Measurements from ENCODE around the gene CACTIN. TPM values are rescaled to one million over a fixed set of nuclear protein-coding genes. Genes with fewer than 3 reads are reported as not detected.
A peak's percentile ranks its signal among the peaks of the same experiment; 100 is the strongest.
"Not testable (repeated sequence)": the region's sequence is repeated elsewhere in the genome, so short reads cannot be mapped to it uniquely, and the experiment has no call there.

Gene CACTIN
- total RNA-seq, 1 experiment from 2014 or later = 44.0 TPM

DNA sequence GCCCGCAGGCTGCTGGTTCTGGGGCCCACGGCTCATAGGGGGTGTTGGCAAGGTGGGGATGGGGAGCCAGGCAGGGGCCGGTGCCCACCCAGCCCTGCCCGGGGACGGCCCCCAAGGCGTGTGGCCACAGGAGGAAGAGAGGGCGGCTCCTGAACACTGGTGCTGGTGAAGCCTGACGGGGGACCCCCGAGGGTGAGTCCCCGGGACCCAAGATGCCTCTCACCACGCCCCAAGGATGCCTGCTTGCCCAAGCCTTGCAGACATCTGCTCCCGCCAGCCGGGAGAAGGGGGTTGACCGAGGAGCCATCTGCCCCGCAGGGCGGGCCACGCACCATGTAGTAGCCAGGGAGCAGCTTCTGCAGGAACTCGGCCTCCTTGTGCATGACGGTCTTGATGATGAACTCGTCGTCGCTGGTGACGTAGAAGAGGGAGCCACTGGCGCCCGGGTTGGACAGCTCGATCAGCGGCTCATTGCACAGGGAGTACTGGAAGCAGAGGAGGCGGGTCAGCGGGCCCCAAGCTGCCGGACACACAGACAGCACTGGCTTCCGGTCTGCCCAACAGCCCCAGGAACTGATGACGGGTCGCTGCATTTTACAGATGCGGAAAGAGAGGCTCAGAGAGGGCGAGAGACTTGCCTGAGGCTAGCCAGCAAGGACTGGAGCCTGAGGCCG is 29.6 kb upstream of the CACTIN start:
- Histone ChIP-seq H3K36me3 (replicated peaks; ENCODE audit: control insufficient read depth, insufficient read depth, low read length) (peaks cover 5% of the 10 kb centered on the region), H3K27me3 (ENCODE audit: control insufficient read depth, insufficient read depth, low read length) (no peaks in the 10 kb centered on the region), H3K4me3 (ENCODE audit: insufficient read depth, low read depth, low read length) (no peak overlapping the region)
- no peak for DNase-seq

DNA sequence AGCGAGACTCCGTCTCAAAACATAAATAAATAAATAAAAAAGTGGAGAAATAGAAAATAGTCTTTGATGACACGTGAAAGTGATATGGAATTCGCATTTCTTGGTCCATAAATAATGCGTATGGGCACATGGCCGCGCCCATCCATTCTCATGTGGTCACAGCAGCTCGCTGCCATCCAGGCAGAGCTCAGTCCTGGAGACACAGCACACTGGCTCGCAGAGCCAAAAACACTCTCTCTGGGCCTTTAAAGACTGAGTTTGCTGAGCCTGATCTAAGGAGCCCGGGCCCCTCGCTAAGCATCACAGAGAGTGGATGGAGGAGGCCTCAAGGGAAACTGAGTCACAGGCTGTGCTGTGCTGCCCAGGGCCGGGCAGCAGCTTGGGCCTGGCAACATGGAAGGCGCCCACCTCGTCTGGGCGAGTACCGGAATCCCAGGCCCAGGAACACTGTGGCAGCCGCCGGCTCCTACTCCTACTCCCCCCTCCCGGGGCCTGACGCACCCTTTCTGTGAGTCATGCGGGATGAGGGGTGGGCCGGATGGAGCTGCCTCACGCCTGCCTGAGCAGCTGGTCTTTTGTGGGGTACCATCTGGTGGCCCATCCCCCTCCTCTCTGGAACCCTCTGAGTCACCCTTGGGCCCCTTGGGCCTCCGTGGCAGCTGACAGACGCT is 28.9 kb upstream of the CACTIN start:
- Histone ChIP-seq H3K36me3 (replicated peaks; ENCODE audit: control insufficient read depth, insufficient read depth, low read length) (peaks cover 5% of the 10 kb centered on the region), H3K27me3 (ENCODE audit: control insufficient read depth, insufficient read depth, low read length) (no peaks in the 10 kb centered on the region), H3K4me3 (ENCODE audit: insufficient read depth, low read depth, low read length) (no peak overlapping the region)
- DNase-seq = no peak

GRCh38 chr19:3653865-3654513 is 27.4 kb upstream of the CACTIN start:
- Histone ChIP-seq H3K27me3 (ENCODE audit: control insufficient read depth, insufficient read depth, low read length) (no peaks in the 10 kb centered on the region), H3K36me3 (replicated peaks; ENCODE audit: control insufficient read depth, insufficient read depth, low read length) (peaks cover 5% of the 10 kb centered on the region), H3K4me3 (ENCODE audit: insufficient read depth, low read depth, low read length) (no peak overlapping the region)
- DNase-seq = peak; percentile 83

GRCh38 chr19:3653081-3653795 is 26.6 kb upstream of the CACTIN start:
- DNase-seq = no peak
- Histone ChIP-seq H3K27me3 (ENCODE audit: control insufficient read depth, insufficient read depth, low read length) (no peaks in the 10 kb centered on the region), H3K36me3 (replicated peaks; ENCODE audit: control insufficient read depth, insufficient read depth, low read length) (peaks cover 5% of the 10 kb centered on the region), H3K4me3 (ENCODE audit: insufficient read depth, low read depth, low read length) (no peak overlapping the region)

- Histone ChIP-seq H3K27me3 (ENCODE audit: control insufficient read depth, insufficient read depth, low read length) (no peaks in the 10 kb centered on the region), H3K36me3 (replicated peaks; ENCODE audit: control insufficient read depth, insufficient read depth, low read length) (peaks cover 3% of the 10 kb centered on the region), H3K4me3 (ENCODE audit: insufficient read depth, low read depth, low read length) (no peak overlapping the region)
- no peak for DNase-seq
Observed at GRCh38 chr19:3652422-3652821, 25.8 kb upstream of the CACTIN start.

DNA sequence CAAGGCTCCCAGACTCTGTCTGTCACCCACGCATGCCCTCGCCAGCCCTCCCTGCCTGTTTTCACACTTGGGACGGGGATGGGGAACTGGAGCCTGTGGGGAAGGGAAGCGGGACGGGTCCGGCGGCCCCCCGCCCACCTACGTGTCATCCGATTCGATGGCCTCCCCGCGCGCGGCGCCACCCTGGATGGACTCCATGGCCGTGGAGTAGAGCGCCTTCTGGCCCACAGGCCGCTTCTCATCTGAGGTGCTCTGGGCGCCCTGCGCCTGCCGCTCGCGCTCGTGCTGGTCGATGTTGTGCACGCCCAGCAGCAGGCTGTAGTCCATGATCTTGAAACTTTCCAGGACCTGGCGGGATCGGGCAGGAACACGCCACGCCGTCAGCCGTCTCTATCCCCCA is 25.1 kb upstream of the CACTIN start:
- H3K36me3 ChIP-seq (replicated peaks; ENCODE audit: control insufficient read depth, insufficient read depth, low read length) = no peaks in the 10 kb centered on the region; the same call in 1 of the 2 replicates

GRCh38 chr19:3649888-3650287 is 23.3 kb upstream of the CACTIN start:
- DNase-seq = peak; percentile 82
- H3K27me3 ChIP-seq (ENCODE audit: control insufficient read depth, insufficient read depth, low read length) = no peaks in the 10 kb centered on the region
- H3K36me3 ChIP-seq (replicated peaks; ENCODE audit: control insufficient read depth, insufficient read depth, low read length) = no peaks in the 10 kb centered on the region; the same call in 1 of the 2 replicates
- no peak overlapping the region for H3K4me3 ChIP-seq (ENCODE audit: insufficient read depth, low read depth, low read length)

More for the DNA sequence above, 25.1 kb upstream of the CACTIN start:
- Histone ChIP-seq H3K27me3 (ENCODE audit: control insufficient read depth, insufficient read depth, low read length) (no peaks in the 10 kb centered on the region), H3K4me3 (ENCODE audit: insufficient read depth, low read depth, low read length) (no peak overlapping the region)
- DNase-seq = no peak

DNA sequence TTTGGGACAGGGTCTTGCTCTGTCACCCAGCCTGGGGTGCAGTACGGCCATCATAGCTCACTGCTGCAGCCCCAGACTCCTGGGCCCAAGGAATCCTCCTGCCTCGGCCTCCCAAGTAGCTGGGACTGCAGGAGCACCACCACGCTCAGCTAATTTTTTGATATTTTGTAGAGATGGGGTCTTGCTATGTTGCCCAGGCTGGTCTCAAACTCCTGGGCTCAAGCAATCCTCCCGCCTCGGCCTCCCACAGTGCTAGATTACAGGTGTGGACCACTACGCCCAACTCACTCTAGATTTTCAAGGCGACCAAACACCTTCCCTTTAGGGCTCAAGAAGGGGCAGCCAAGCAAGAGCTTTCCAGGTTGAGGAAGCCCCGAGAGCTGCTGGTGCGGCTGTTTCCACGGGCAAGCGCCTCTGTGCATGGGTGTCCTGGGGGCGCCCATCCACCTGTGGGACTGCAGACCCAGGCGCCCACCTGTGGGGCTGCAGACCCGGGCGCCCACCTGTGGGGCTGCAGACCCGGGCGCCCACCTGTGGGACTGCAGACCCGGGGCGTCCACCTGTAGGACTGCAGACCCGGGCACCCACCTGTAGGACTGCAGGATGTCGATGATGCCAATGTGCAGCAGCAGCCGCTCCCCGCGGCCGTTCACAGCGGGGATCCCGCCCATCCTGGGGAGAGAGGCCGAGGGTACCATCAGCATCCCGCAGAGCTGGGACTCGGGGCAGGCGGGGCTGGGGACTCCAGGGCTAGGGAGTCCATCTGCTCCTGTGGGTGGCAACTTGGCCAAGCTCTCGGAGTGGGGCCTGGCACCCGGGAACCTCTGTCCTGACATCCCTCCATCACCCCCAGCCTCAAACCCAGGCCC is 21.7 kb upstream of the CACTIN start:
- no peaks in the 10 kb centered on the region for H3K27me3 ChIP-seq (ENCODE audit: control insufficient read depth, insufficient read depth, low read length)
- H3K36me3 ChIP-seq (replicated peaks; ENCODE audit: control insufficient read depth, insufficient read depth, low read length) = no peaks in the 10 kb centered on the region; the same call in 1 of the 2 replicates
- no peak overlapping the region for H3K4me3 ChIP-seq (ENCODE audit: insufficient read depth, low read depth, low read length)
- DNase-seq = no peak

DNA sequence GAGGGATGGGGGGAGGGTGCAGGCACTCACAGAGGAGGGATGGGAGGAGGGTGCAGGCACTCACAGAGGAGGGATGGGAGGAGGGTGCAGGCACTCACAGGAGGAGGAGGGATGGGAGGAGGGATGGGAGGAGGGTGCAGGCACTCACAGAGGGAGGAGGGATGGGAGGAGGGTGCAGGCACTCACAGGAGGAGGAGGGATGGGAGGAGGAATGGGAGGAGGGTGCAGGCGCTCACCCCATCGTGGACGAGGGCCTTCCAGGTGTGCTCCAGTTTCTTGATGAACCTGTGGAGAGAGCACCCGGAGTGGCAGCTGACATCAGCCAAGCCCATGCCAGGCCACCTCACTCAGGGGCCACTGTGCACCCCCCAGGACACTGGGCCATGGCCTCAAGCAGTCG is 20.5 kb upstream of the CACTIN start:
- not testable (repeated sequence) for H3K36me3 ChIP-seq (replicated peaks; ENCODE audit: control insufficient read depth, insufficient read depth, low read length); DNase-seq; H3K4me3 ChIP-seq (ENCODE audit: insufficient read depth, low read depth, low read length); H3K27me3 ChIP-seq (ENCODE audit: control insufficient read depth, insufficient read depth, low read length)

DNA sequence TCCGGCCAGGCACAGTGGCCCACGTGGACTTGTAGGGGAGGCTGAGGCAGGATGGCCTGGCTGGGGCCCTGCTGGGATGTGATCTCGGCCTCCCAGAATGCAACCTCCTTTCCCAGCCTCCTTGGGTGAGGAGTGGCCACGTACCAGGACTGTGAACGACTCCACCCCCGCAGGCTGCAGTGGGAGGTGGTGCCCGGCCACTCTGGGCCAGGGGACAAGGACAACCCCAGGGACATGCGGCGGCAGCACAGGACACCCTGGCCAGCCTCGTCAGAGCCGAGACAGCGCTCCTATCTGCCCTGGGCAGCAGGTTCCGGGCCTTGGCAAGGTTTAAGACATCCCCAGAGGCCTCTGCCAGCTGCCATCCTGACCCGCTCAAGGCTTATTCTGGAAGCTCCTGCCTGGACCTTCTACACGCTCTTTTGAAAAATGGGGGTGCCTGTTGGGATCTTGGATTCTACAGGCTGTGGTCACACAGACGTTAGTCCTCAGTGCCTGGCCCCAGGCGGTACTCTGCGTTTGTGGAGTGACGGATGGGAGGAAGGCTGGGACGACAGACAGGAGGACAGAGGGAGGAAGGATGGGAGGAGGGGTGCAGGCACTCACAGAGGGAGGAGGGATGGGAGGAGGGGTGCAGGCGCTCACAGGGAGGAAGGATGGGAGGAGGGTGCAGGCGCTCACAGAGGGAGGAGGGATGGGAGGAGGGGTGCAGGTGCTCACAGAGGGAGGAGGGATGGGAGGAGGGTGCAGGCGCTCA is 19.9 kb upstream of the CACTIN start:
- no peaks in the 10 kb centered on the region; the same call in 1 of the 2 replicates for H3K36me3 ChIP-seq (replicated peaks; ENCODE audit: control insufficient read depth, insufficient read depth, low read length)
- no peak for DNase-seq
- no peak overlapping the region for H3K4me3 ChIP-seq (ENCODE audit: insufficient read depth, low read depth, low read length)
- H3K27me3 ChIP-seq (ENCODE audit: control insufficient read depth, insufficient read depth, low read length) = no peaks in the 10 kb centered on the region

- DNase-seq = no peak
- H3K27me3 ChIP-seq (ENCODE audit: control insufficient read depth, insufficient read depth, low read length) = no peaks in the 10 kb centered on the region
- no peaks in the 10 kb centered on the region; the same call in 1 of the 2 replicates for H3K36me3 ChIP-seq (replicated peaks; ENCODE audit: control insufficient read depth, insufficient read depth, low read length)
- no peak overlapping the region for H3K4me3 ChIP-seq (ENCODE audit: insufficient read depth, low read depth, low read length)
Observed at GRCh38 chr19:3645726-3646125, 19.1 kb upstream of the CACTIN start.

GRCh38 chr19:3645067-3645396 is 18.4 kb upstream of the CACTIN start:
- DNase-seq = no peak
- H3K4me3 ChIP-seq (ENCODE audit: insufficient read depth, low read depth, low read length) = no peak overlapping the region
- H3K27me3 ChIP-seq (ENCODE audit: control insufficient read depth, insufficient read depth, low read length) = no peaks in the 10 kb centered on the region
- H3K36me3 ChIP-seq (replicated peaks; ENCODE audit: control insufficient read depth, insufficient read depth, low read length) = no peaks in the 10 kb centered on the region; the same call in 1 of the 2 replicates

DNA sequence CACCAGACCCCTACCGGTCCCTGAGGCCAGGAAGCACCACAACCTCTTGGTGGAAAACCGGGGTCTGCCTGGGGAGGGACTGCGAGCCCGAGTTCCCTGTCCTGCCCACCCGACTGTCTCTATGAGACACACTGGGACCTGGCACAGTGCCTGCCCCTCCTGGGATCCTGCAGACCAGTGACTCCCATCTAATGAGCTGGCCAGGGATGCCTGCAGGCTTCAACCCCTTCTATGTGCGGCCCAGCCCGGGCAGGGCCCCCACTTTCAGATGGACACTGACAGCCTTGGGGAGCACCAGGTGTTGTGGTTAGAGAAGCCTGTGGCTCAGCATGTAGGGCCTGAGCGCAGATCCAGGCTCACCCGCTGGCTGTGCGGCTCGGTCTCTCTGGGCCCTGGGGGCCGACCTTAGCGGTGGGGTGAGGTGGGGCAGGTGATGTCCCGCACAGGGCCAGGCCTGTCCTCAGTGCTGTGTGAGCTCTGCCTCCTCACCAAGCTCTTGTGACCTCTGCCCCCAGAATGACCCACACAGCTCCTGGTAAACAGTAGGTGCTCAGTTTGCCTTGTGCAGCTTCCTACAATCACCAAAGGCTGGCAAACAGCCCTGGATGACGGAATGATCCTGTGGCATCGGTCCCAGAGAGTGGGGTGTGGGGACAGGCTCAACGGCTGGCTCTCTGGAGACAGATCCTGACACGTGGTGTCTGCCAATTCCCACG is 17.9 kb upstream of the CACTIN start:
- Histone ChIP-seq H3K27me3 (ENCODE audit: control insufficient read depth, insufficient read depth, low read length) (no peaks in the 10 kb centered on the region), H3K36me3 (replicated peaks; ENCODE audit: control insufficient read depth, insufficient read depth, low read length) (no peaks in the 10 kb centered on the region; the same call in 1 of the 2 replicates), H3K4me3 (ENCODE audit: insufficient read depth, low read depth, low read length) (no peak overlapping the region)
- no peak for DNase-seq

Data from H7 (cell line).